A549 (cell line): Measurements from ENCODE around the gene BCL2L1. TPM values are rescaled to one million over a fixed set of nuclear protein-coding genes. Genes with fewer than 3 reads are reported as not detected.

Source experiments
- ATAC-seq, 2 experiments: fragments of 200-7000 bp in 1 of 2; fragments of >200 bp in 1 of 2; cut with Nextera tagmentation in 1 of 2; cut with Tn5 transposase in 1 of 2; 3 replicates each; pipeline versions ENCODE4 v1.8.0 to v1.9.1; 2018 to 2020; ENCODE audit warnings: mild to moderate bottlenecking in 1 of 2, moderate library complexity in 1 of 2
- CTCF ChIA-PET: fragments of 300-600 bp; sonication (Branson Sonifier 250); formaldehyde crosslinking; extraction: SDS; loops from one replicate; lab custom pipeline; 2021; ENCODE audit warnings: antibody characterized with exemption, inconsistent platforms; lab: Yijun Ruan, JAX
- POLR2A ChIA-PET: fragments of 350-600 bp; formaldehyde crosslinking; extraction: SDS; loops from one replicate; lab custom pipeline; 2021; ENCODE audit warnings: antibody characterized with exemption, inconsistent platforms; lab: Yijun Ruan, JAX
- DNase-seq, 2 experiments: peaks; one replicate each; pipeline versions ENCODE4 v3.0.0 to v3.0.0-alpha.2; 2011 to 2016; ENCODE audit warnings: low read depth in 1 of 2, low spot score in 1 of 2
- FAIRE-seq: peaks from 2 replicates; lab custom pipeline; 2011; peaks lifted over from hg19 to GRCh38; lab: Jason Lieb, UNC
- H3K27ac ChIP-seq, 2 experiments: fragments of >200 bp; sonication (Bioruptor Twin); formaldehyde crosslinking; 3 replicates each; pipeline ENCODE4 v1.5.1; 2016 to 2017
- H3K4me1 ChIP-seq: fragments of >200 bp; sonication (Bioruptor Twin); formaldehyde crosslinking; 3 replicates; pipeline ENCODE4 v1.6.1; 2016
- H3K4me2 ChIP-seq: fragments of >200 bp; sonication (Bioruptor Twin); formaldehyde crosslinking; 3 replicates; pipeline ENCODE4 v1.6.1; 2016
- H3K4me3 ChIP-seq: fragments of >200 bp; sonication (Bioruptor Twin); formaldehyde crosslinking; 3 replicates; pipeline ENCODE4 v1.5.1; 2016
- H3K9me3 ChIP-seq: fragments of >200 bp; sonication (Bioruptor Twin); formaldehyde crosslinking; 3 replicates; pipeline ENCODE4 v1.6.1; 2016
- CEBPB ChIP-seq, 2 experiments: fragments of >200 bp in 1 of 2; sonication (Bioruptor Twin) in 1 of 2; formaldehyde crosslinking in 1 of 2; IDR thresholded peaks; 2 replicates each; pipeline ENCODE4 v1.6.1; 2012 to 2016
- EHF ChIP-seq: fragments of 250-450 bp; sonication (Bioruptor Pico); IDR thresholded peaks from 2 replicates; pipeline ENCODE4 v1.5.0; 2020; ENCODE audit warnings: mild to moderate bottlenecking
- FOSB ChIP-seq: fragments of 250-450 bp; sonication (Bioruptor Pico); IDR thresholded peaks from 2 replicates; pipeline ENCODE4 v1.5.0; 2020; ENCODE audit warnings: mild to moderate bottlenecking, moderate library complexity
- FOSL2 ChIP-seq, 2 experiments: fragments of 450-650 bp in 1 of 2; fragments of >200 bp in 1 of 2; sonication (Bioruptor Twin) in 1 of 2; formaldehyde crosslinking; IDR thresholded peaks; 2 replicates each; pipeline versions ENCODE4 v1.5.0 to v1.6.1; 2016 to 2020; ENCODE audit warnings: mild to moderate bottlenecking in 1 of 2, moderate library complexity in 1 of 2
- GATA3 ChIP-seq: IDR thresholded peaks from 2 replicates; pipeline ENCODE4 v1.6.1; 2012; ENCODE audit warnings: borderline replicate concordance
- HOXB13 ChIP-seq: fragments of 250-450 bp; sonication (Bioruptor Pico); IDR thresholded peaks from 2 replicates; pipeline ENCODE4 v1.5.0; 2020; ENCODE audit warnings: low read depth, mild to moderate bottlenecking, moderate library complexity
- JUN ChIP-seq, 2 experiments: fragments of >200 bp; sonication (Bioruptor Twin); formaldehyde crosslinking; IDR thresholded peaks; 2 replicates in 1 of 2; 3 replicates in 1 of 2; pipeline ENCODE4 v1.6.1; 2016 to 2017
- JUNB ChIP-seq: fragments of >200 bp; sonication (Bioruptor Twin); formaldehyde crosslinking; IDR thresholded peaks from 2 replicates; pipeline ENCODE4 v1.6.1; 2016
- KDM1A ChIP-seq: fragments of 200-600 bp; sonication (generic); IDR thresholded peaks from 2 replicates; pipeline ENCODE4 v1.6.1; 2016; ENCODE audit warnings: low read depth, mild to moderate bottlenecking
- NPAS2 ChIP-seq: fragments of 250-450 bp; sonication (Bioruptor Pico); IDR thresholded peaks from 2 replicates; pipeline ENCODE4 v1.8.0; 2022; ENCODE audit warnings: mild to moderate bottlenecking, moderate library complexity, borderline replicate concordance
- PHF8 ChIP-seq: fragments of 200-600 bp; sonication (generic); IDR thresholded peaks from 2 replicates; pipeline ENCODE4 v1.6.1; 2016; ENCODE audit warnings: low read depth, mild to moderate bottlenecking, antibody characterized with exemption, moderate library complexity, borderline replicate concordance
- RARB ChIP-seq: fragments of 250-450 bp; sonication (Bioruptor Pico); IDR thresholded peaks from 2 replicates; pipeline ENCODE4 v1.8.0; 2021; ENCODE audit warnings: mild to moderate bottlenecking, moderate library complexity
- RCOR1 ChIP-seq: fragments of 150-350 bp; IDR thresholded peaks from 2 replicates; pipeline ENCODE4 v1.6.1; 2014; ENCODE audit warnings: antibody characterized with exemption, low read length, low read depth
- RNF2 ChIP-seq: fragments of 200-600 bp; sonication (generic); IDR thresholded peaks from 2 replicates; pipeline ENCODE4 v1.6.1; 2016; ENCODE audit warnings: low read depth, mild to moderate bottlenecking, antibody characterized with exemption, moderate library complexity, borderline replicate concordance
- ZC3H11A ChIP-seq: fragments of 450-650 bp; IDR thresholded peaks from 2 replicates; pipeline ENCODE4 v1.6.1; 2014; ENCODE audit warnings: antibody characterized with exemption, mild to moderate bottlenecking
- ZFP36 ChIP-seq: fragments of 450-650 bp; IDR thresholded peaks from 2 replicates; pipeline ENCODE4 v1.6.1; 2014; ENCODE audit warnings: borderline replicate concordance; ENCODE audit not compliant: partially characterized antibody
- ZNF302 ChIP-seq: fragments of 250-450 bp; sonication (Bioruptor Pico); IDR thresholded peaks from 2 replicates; pipeline ENCODE4 v1.9.0; 2021; ENCODE audit warnings: inconsistent platforms, mild to moderate bottlenecking, moderate library complexity
- WGBS: methylation state at CpG from one replicate; pipeline ENCODE4 v1.1.6; 2017; ENCODE audit errors: missing lambda C conversion rate; 5-methylcytosine and 5-hydroxymethylcytosine counted together
- polyA plus RNA-seq, 4 experiments: library from polyadenylated mRNA; depleted of rRNA in 3 of 4; stranded (reverse); fragments of >200 nt; fragmentation: RNase III in 1 of 4; extraction: RNeasy Plus Mini Kit Qiagen cat#74134 plus additional on column Dnase treatment in 1 of 4; gene quantifications; 2 replicates in 3 of 4; 3 replicates in 1 of 4; pipeline ENCODE4 v1.2.3, GENCODE V29; 2011 to 2017
- TF ChIP-seq, protein P1 (sequence below): IDR thresholded peaks from 2 replicates; pipeline ENCODE4 v1.6.1; 2012
- TF ChIP-seq, protein P2 (sequence below): fragments of >200 bp; sonication (Bioruptor Twin); formaldehyde crosslinking; IDR thresholded peaks from 3 replicates; pipeline ENCODE4 v1.5.1; 2016
- TF ChIP-seq, protein P3 (sequence below): fragments of 200-600 bp; sonication (generic); IDR thresholded peaks from 2 replicates; pipeline ENCODE4 v1.6.1; 2016; ENCODE audit warnings: antibody characterized with exemption, mild to moderate bottlenecking, moderate library complexity
- TF ChIP-seq, protein P4 (sequence below): IDR thresholded peaks from 2 replicates; pipeline ENCODE4 v1.6.1; 2012

The BCL2L1 gene
- polyA plus RNA-seq, 2 of the 4 experiments (the other 2 are of a cell fraction), result 154 to 178 TPM

DNA sequence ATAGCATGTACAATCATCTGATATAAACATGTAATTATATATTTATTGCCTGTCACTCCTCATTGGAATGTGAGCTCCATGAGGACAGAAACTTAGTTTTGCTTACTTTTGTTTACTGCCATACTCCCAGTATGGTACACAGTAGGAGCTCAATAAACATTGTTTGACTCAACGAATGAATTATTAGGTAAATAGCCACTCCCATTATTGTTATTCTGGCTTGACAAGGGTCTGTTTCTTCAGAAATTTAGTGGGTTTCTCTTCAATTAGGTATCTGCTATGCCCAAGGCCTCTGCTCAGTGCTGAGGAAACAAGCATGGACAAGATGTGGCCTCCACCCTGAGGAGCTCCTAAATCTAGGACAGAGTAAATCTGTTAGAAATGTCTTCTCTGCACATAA lies 6.3 kb downstream of the BCL2L1 start:
- H3K4me2 ChIP-seq, result peak overlapping the region; percentile 80
- H3K9me3 ChIP-seq, result no peaks in the 10 kb centered on the region
- peak overlapping the region; percentile 68; the same call in 2 of the 3 replicates for H3K4me3 ChIP-seq
- TF ChIP-seq JUN (IDR thresholded peaks at IDR 0.05) (peak in 1 of 2 experiments; percentile 41; a peak in 1 of 5 replicates), JUNB (no peak), CEBPB (IDR thresholded peaks at IDR 0.05) (no peak), ZFP36 (no peak), NPAS2 (CRISPR knock-in tag) (no peak), RNF2 (no peak), RCOR1 (no peak), HOXB13 (CRISPR knock-in tag) (0 out of 2 replicates have a peak, but pooled peaks have one; percentile 27), PHF8 (no peak), ZC3H11A (no peak), EHF (0 out of 2 replicates have a peak, but pooled peaks have one; percentile 36)
- TF ChIP-seq, protein P1, sequence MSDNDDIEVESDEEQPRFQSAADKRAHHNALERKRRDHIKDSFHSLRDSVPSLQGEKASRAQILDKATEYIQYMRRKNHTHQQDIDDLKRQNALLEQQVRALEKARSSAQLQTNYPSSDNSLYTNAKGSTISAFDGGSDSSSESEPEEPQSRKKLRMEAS, result no peak
- TF ChIP-seq, protein P2, sequence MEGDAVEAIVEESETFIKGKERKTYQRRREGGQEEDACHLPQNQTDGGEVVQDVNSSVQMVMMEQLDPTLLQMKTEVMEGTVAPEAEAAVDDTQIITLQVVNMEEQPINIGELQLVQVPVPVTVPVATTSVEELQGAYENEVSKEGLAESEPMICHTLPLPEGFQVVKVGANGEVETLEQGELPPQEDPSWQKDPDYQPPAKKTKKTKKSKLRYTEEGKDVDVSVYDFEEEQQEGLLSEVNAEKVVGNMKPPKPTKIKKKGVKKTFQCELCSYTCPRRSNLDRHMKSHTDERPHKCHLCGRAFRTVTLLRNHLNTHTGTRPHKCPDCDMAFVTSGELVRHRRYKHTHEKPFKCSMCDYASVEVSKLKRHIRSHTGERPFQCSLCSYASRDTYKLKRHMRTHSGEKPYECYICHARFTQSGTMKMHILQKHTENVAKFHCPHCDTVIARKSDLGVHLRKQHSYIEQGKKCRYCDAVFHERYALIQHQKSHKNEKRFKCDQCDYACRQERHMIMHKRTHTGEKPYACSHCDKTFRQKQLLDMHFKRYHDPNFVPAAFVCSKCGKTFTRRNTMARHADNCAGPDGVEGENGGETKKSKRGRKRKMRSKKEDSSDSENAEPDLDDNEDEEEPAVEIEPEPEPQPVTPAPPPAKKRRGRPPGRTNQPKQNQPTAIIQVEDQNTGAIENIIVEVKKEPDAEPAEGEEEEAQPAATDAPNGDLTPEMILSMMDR, result no peak
- H3K27ac ChIP-seq, result peak overlapping the region; percentile 95 to 96
- H3K4me1 ChIP-seq, result peaks cover 80% of the 10 kb centered on the region
- no peak for DNase-seq
- CTCF ChIA-PET, result interaction anchor here (0.8 to 14.7 kb wide), 6 partner anchors 6 to 104 kb away, joined by 3 to 489 read pairs (median 10); partner anchors contain the start of gene BCL2L1
- WGBS, result 5% methylated on average over 1 of the region's 1 CpG
- FAIRE-seq, result no peak
- ATAC-seq, result no peak
- POLR2A ChIA-PET, result interaction anchor here (1.8 to 5.4 kb wide), 2 partner anchors 11 to 21 kb away, joined by 6 to 30 read pairs; no protein-coding TSS in a partner anchor

DNA sequence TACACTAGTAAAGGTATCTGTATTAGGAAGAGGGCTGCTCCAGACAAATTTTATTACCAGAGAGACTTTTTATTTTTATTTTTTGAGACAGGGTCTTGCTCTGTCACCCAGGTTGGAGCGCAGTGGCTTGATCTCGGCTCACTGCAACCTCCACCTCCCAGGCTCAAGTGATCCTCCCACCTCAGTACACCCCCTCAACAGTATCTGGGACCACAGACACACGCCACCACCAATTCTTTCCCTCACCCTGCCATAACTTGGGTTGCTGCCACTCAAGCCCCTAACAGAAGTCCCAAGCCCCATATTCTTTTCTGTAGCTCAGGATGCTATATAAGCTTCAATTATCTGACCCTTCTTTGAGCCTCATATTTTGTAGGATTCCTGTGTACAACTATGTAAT lies 6.9 kb downstream of the BCL2L1 start:
- ATAC-seq, result no peak
- Histone ChIP-seq H3K4me1 (peaks cover 86% of the 10 kb centered on the region), H3K9me3 (no peaks in the 10 kb centered on the region), H3K4me2 (peak overlapping the region; percentile 80), H3K4me3 (peak overlapping the region; percentile 68; the same call in 1 of the 3 replicates), H3K27ac (peak overlapping the region; percentile 95 to 96)
- FAIRE-seq, result no peak
- ChIA-PET POLR2A (interaction anchor here (1.8 kb wide), 1 partner anchor 20 kb away, joined by 6 read pairs; no protein-coding TSS in a partner anchor), CTCF (interaction anchor here (1.0 to 14.7 kb wide), 5 partner anchors 6 to 103 kb away, joined by 4 to 489 read pairs (median 13); partner anchors contain the start of gene BCL2L1)
- TF ChIP-seq JUN (IDR thresholded peaks at IDR 0.05) (peak in 1 of 2 experiments; percentile 32; a peak in 1 of 5 replicates), KDM1A (no peak)
- DNase-seq, result no peak
- WGBS, result 59% methylated on average over 3 of the region's 3 CpGs

DNA sequence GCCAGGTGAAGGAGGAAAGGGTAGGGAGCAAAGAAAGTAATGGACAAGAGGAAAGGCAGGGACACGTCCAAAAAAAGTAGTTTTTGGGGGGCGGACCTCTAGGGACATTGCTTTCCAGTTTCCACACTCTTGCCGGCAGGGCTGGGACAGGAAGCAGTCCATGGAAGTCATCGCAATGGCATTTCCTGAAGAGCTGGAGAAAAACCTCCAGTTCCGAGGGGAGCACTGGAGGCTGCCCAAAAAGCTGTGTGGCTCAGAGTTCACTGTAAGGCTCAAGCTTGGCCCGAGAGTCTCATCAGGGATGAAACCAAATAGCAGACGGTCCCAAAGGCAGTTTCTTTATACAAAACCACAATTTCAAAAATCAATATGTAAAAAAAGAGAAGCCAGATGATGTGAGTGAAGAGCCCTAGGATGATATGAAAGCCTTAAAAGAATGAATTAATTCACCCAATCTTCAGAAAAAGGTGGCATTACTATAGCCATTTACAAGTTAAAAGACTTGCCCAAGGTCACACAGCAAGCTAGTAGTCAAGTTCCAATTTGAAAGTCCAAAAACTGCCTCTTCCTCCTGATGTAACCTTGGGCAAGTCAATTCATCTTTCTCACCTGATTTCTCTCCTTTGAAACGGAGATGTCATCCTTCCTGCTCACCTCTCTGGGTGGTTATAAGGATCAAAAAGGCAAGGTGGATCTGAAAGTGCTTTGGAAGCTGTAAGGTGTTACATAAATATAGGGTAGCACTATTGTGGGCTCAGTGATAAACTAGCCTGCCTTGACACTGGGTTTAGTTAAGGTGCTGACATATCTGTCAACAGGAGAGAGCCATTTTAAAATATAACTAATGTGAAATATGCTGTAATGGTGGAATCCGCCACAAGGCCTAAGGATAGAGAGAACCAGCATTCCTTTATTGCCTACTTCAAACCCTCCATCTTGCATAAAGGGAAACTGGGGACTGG lies 9.1 kb downstream of the BCL2L1 start:
- TF ChIP-seq JUN (IDR thresholded peaks at IDR 0.05) (peak in 1 of 2 experiments; percentile 2; a peak in 1 of 5 replicates), EHF (peak; percentile 26), HOXB13 (CRISPR knock-in tag) (peak; percentile 15), GATA3 (peak; percentile 6; the same call in 1 of the 2 replicates), ZNF302 (CRISPR knock-in tag) (peak; percentile 65; the same call in 1 of the 2 replicates), FOSL2 (IDR thresholded peaks at IDR 0.05) (no peak), FOSL2 (CRISPR knock-in tag; IDR thresholded peaks at IDR 0.05) (peak; percentile 51; the same call in 1 of the 2 replicates), RARB (0 out of 2 replicates have a peak, but pooled peaks have one; percentile 41), FOSB (CRISPR knock-in tag) (no peak)
- TF ChIP-seq, protein P3, sequence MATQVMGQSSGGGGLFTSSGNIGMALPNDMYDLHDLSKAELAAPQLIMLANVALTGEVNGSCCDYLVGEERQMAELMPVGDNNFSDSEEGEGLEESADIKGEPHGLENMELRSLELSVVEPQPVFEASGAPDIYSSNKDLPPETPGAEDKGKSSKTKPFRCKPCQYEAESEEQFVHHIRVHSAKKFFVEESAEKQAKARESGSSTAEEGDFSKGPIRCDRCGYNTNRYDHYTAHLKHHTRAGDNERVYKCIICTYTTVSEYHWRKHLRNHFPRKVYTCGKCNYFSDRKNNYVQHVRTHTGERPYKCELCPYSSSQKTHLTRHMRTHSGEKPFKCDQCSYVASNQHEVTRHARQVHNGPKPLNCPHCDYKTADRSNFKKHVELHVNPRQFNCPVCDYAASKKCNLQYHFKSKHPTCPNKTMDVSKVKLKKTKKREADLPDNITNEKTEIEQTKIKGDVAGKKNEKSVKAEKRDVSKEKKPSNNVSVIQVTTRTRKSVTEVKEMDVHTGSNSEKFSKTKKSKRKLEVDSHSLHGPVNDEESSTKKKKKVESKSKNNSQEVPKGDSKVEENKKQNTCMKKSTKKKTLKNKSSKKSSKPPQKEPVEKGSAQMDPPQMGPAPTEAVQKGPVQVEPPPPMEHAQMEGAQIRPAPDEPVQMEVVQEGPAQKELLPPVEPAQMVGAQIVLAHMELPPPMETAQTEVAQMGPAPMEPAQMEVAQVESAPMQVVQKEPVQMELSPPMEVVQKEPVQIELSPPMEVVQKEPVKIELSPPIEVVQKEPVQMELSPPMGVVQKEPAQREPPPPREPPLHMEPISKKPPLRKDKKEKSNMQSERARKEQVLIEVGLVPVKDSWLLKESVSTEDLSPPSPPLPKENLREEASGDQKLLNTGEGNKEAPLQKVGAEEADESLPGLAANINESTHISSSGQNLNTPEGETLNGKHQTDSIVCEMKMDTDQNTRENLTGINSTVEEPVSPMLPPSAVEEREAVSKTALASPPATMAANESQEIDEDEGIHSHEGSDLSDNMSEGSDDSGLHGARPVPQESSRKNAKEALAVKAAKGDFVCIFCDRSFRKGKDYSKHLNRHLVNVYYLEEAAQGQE, result peak; percentile 53
- TF ChIP-seq, protein P4, sequence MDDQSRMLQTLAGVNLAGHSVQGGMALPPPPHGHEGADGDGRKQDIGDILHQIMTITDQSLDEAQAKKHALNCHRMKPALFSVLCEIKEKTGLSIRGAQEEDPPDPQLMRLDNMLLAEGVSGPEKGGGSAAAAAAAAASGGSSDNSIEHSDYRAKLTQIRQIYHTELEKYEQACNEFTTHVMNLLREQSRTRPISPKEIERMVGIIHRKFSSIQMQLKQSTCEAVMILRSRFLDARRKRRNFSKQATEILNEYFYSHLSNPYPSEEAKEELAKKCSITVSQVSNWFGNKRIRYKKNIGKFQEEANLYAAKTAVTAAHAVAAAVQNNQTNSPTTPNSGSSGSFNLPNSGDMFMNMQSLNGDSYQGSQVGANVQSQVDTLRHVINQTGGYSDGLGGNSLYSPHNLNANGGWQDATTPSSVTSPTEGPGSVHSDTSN, result no peak
- ChIA-PET CTCF (interaction anchor here (0.7 to 14.7 kb wide), 8 partner anchors 8 to 151 kb away, joined by 3 to 489 read pairs (median 6); partner anchors contain the start of gene BCL2L1), POLR2A (interaction anchor here (0.5 to 2.7 kb wide), 11 partner anchors 9 to 149 kb away, joined by 3 to 30 read pairs (median 7); partner anchors contain the start of gene BCL2L1)
- Histone ChIP-seq H3K4me1 (peaks cover 96% of the 10 kb centered on the region), H3K4me3 (peak overlapping the region; percentile 13; the same call in 1 of the 3 replicates), H3K4me2 (peak overlapping the region; percentile 80), H3K9me3 (no peaks in the 10 kb centered on the region), H3K27ac (peak overlapping the region; percentile 95 to 96)
- FAIRE-seq, result no peak
- WGBS, result 12% methylated on average over 9 of the region's 9 CpGs
- peak; percentile 72 to 78 for ATAC-seq
- peak; percentile 78 to 82 for DNase-seq
